Tibial artery (tissue), 4 donors: Measurements from ENCODE around the gene SNRPB.

Source experiments
- DNase-seq, 2 donors: peaks; one replicate each; pipeline ENCODE4 v3.0.0-alpha.2; 2019
- H3K27ac ChIP-seq, 2 donors: fragments of 200-600 bp; sonication (generic) in 1 of 2; 1 replicate in 1 of 2; 2 replicates in 1 of 2; pipeline ENCODE4 v1.5.1; 2018 to 2019; ENCODE audit warnings: mild to moderate bottlenecking in 1 of 2
- H3K27me3 ChIP-seq, 2 donors: fragments of 200-600 bp; sonication (generic) in 1 of 2; one replicate each; pipeline versions ENCODE4 v1.5.1 to v1.6.0; 2016 to 2019
- H3K36me3 ChIP-seq, 3 donors: fragments of 200-600 bp; sonication (generic) in 2 of 3; one replicate each; pipeline ENCODE4 v1.5.1; 2016 to 2019; ENCODE audit warnings: mild to moderate bottlenecking in 2 of 3
- H3K4me1 ChIP-seq, 4 donors: fragments of 200-600 bp; sonication (generic) in 2 of 4; 1 replicate in 3 of 4; 2 replicates in 1 of 4; pipeline ENCODE4 v1.5.1; 2016 to 2019
- H3K4me3 ChIP-seq, 2 donors: fragments of 200-600 bp; sonication (generic) in 1 of 2; 1 replicate in 1 of 2; 2 replicates in 1 of 2; pipeline ENCODE4 v1.5.1; 2018 to 2019; ENCODE audit warnings: mild to moderate bottlenecking in 2 of 2
- H3K9me3 ChIP-seq, 3 donors: fragments of 200-600 bp; sonication (generic) in 1 of 3; one replicate each; pipeline ENCODE4 v1.5.1; 2016 to 2019
- intact Hi-C: fragments of 100-400 bp; cut with DNase I; formaldehyde crosslinking; loops from one replicate; pipeline ENCODE4 v1.15.0; 2023; ENCODE audit warnings: low total_unique reads
- TF ChIP-seq, protein P1 (sequence below), 2 experiments: fragments of 200-600 bp in 1 of 2; fragments of 450-650 bp in 1 of 2; IDR thresholded peaks; one replicate each; pipeline ENCODE4 v1.5.1; 2017 to 2019; ENCODE audit warnings: antibody characterized with exemption in 2 of 2, mild to moderate bottlenecking in 1 of 2, moderate library complexity in 1 of 2

The SNRPB gene

DNA sequence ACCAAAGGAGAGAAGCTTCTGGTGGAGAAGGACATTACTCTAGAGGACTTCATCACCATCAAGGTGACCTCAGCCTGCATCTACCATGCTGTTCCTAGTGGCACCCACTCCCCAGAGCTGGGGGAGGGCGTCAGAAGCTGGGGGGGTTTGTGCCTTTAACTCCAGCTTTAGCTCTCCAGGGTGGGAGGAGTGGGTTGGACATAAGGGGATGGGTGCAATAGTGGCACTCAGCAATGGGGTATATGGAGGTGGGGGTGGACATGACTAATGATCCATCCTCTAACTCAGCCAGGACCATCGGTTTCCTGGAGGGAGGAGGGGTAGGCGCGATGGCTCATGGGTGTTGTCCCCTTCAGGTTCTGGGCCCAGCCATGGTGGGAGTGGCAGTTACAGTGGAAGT is 40.1 kb downstream of the SNRPB start:
- DNase-seq: no peak
- Histone ChIP-seq H3K9me3 (no peaks in the 10 kb centered on the region), H3K4me3 (no peak overlapping the region), H3K4me1 (no peaks in the 10 kb centered on the region), H3K36me3 (no peaks in the 10 kb centered on the region), H3K27me3 (no peaks in the 10 kb centered on the region), H3K27ac (no peak overlapping the region)
- TF ChIP-seq, protein P1, sequence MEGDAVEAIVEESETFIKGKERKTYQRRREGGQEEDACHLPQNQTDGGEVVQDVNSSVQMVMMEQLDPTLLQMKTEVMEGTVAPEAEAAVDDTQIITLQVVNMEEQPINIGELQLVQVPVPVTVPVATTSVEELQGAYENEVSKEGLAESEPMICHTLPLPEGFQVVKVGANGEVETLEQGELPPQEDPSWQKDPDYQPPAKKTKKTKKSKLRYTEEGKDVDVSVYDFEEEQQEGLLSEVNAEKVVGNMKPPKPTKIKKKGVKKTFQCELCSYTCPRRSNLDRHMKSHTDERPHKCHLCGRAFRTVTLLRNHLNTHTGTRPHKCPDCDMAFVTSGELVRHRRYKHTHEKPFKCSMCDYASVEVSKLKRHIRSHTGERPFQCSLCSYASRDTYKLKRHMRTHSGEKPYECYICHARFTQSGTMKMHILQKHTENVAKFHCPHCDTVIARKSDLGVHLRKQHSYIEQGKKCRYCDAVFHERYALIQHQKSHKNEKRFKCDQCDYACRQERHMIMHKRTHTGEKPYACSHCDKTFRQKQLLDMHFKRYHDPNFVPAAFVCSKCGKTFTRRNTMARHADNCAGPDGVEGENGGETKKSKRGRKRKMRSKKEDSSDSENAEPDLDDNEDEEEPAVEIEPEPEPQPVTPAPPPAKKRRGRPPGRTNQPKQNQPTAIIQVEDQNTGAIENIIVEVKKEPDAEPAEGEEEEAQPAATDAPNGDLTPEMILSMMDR (IDR thresholded peaks at IDR 0.05): no peak
- intact Hi-C loops: no loop called here

DNA sequence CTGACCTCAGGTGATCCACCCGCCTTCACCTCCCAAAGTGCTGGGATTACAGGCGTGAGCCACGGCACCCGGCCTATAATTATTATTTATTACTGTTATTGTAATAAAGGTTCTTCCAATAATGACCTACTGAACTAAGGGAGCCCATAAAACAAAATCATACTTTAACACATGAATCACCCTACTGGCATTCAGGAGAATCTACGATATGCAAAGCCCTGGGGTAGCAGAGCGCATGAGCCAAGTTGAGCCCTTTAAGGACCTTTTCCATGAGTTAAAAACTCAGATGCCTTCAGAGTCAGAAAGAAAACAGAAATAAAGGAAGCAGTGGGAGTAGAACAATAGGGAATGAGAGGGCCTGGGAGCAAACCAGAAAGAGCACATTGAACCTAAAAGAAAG is 41.5 kb downstream of the SNRPB start:
- DNase-seq: no peak
- Histone ChIP-seq H3K9me3 (no peaks in the 10 kb centered on the region), H3K27ac (no peak overlapping the region), H3K36me3 (no peaks in the 10 kb centered on the region), H3K4me3 (no peak overlapping the region), H3K27me3 (no peaks in the 10 kb centered on the region), H3K4me1 (no peaks in the 10 kb centered on the region)
- intact Hi-C loops: no loop called here
- TF ChIP-seq, protein P1 (IDR thresholded peaks at IDR 0.05): no peak

DNA sequence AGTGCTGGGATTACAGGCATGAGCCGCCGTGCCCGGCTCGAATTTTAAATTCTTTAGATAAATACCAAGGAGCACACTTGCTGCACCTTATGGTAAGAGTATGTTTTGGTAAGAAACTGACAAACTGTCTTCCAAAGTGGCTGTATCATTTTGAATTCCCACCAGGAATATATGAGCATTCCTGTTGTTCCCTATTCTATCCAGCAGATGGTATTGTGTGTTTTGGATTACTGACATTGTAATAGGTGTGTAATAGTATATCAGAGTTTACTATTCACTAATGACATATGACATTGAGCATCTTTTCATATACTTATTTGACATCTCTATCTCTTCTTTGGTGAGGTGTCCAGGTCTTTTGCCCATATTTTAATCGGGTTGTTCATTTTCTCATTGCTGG is 49.3 kb downstream of the SNRPB start:
- intact Hi-C loops: no loop called here
- TF ChIP-seq, protein P1 (IDR thresholded peaks at IDR 0.05): no peak

DNA sequence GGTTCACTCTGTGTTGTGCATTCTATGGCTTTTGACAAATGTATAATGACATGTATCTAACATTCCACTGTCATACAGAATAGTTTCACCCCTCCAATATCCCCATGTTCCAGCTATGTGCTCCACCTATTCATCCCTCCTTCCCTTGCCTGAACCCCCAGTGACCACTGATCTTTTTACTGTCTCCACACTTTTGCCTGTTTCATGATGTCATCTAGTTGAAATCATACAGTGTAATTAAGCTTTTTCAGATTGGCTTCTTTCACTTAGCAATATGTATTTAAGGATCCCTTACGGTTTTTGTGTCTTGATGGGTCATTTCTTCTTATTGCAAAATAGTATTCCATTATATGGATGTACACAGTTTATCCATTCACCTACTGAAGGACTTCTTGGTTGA is 50.1 kb downstream of the SNRPB start:
- intact Hi-C loops: no loop called here
- Histone ChIP-seq H3K4me1 (no peaks in the 10 kb centered on the region), H3K9me3 (no peaks in the 10 kb centered on the region), H3K27ac (no peak overlapping the region), H3K4me3 (no peak overlapping the region), H3K27me3 (no peaks in the 10 kb centered on the region), H3K36me3 (no peaks in the 10 kb centered on the region)
- no peak for DNase-seq
- TF ChIP-seq, protein P1 (IDR thresholded peaks at IDR 0.05): no peak

More for the DNA sequence above, 49.3 kb downstream of the SNRPB start:
- Histone ChIP-seq H3K4me1 (no peaks in the 10 kb centered on the region), H3K9me3 (no peaks in the 10 kb centered on the region), H3K4me3 (no peak overlapping the region), H3K36me3 (no peaks in the 10 kb centered on the region), H3K27ac (no peak overlapping the region), H3K27me3 (no peaks in the 10 kb centered on the region)
- no peak for DNase-seq

DNA sequence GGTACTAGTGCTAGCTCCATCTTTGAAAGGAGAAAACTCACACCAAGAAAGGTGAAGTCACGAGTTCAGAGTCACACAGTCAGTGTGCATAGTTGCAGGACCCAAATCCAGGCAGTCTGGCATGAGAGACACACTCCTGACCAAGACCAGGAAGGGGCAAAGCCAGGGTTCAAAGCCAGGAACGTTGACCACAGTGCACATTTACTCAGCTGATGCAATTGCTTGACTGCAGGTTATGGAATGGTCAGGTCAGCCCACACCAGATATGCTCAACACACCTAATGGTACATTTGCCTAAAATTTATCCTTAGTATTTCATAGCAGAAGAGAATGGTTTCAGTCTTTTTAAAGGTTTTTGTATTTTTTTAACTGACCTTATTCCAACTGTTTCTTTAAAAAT is 52.2 kb downstream of the SNRPB start:
- DNase-seq: no peak
- no peaks in the 10 kb centered on the region for H3K27me3 ChIP-seq
- no peaks in the 10 kb centered on the region for H3K36me3 ChIP-seq
- TF ChIP-seq, protein P1 (IDR thresholded peaks at IDR 0.05): no peak
- intact Hi-C loops: no loop called here
- no peaks in the 10 kb centered on the region for H3K4me1 ChIP-seq
- H3K27ac ChIP-seq: no peak overlapping the region
- H3K4me3 ChIP-seq: no peak overlapping the region
- no peaks in the 10 kb centered on the region for H3K9me3 ChIP-seq

DNA sequence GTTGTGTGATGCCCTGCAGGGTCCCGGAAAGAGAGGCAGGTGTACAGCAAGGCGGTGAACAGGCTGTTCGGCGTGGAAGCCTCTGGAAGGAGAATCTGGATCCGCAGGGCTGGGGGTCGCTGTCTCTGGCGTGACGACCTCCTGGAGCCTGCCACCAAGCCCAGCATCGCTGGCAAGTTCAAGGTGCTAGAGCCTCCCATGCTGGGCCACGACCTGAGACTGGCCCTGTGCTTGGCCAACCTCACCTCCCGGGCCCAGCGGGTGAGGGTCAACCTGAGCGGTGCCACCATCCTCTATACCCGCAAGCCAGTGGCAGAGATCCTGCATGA is 53.4 kb downstream of the SNRPB start:
- no peaks in the 10 kb centered on the region for H3K4me1 ChIP-seq
- H3K36me3 ChIP-seq: no peaks in the 10 kb centered on the region
- H3K27ac ChIP-seq: no peak overlapping the region
- intact Hi-C loops: no loop called here
- no peaks in the 10 kb centered on the region for H3K27me3 ChIP-seq
- no peak for DNase-seq
- H3K4me3 ChIP-seq: no peak overlapping the region
- TF ChIP-seq, protein P1 (IDR thresholded peaks at IDR 0.05): no peak
- H3K9me3 ChIP-seq: no peaks in the 10 kb centered on the region
